ENCODE measurements around the gene CHD9NB.
A peak's percentile ranks its signal among the peaks of the same experiment; 100 is the strongest.

The CHD9NB gene

GRCh38 chr16:53089434-53090285 lies 37.0 kb upstream of the CHD9NB start:
- peak; percentile 71 for DNase-seq (ENCODE audit: low read depth, low spot score)
- H3K9me3 ChIP-seq (ENCODE audit: insufficient read depth, low read length): no peaks in the 10 kb centered on the region
- H3K4me3 ChIP-seq (ENCODE audit: insufficient read length, low read depth): no peak overlapping the region
- H3K4me1 ChIP-seq (ENCODE audit: insufficient read depth, insufficient read length): peaks cover 23% of the 10 kb centered on the region
- H3K36me3 ChIP-seq (ENCODE audit: insufficient read depth, insufficient read length, low read length): peaks cover 6% of the 10 kb centered on the region
- no peak overlapping the region for H3K9ac ChIP-seq (ENCODE audit: insufficient read length, low read depth)
- TF ChIP-seq SUZ12 (IDR thresholded peaks at IDR 0.05; ENCODE audit: extremely low read depth, insufficient read depth, insufficient read length): no peak
- H3K27me3 ChIP-seq (ENCODE audit: insufficient read depth, insufficient read length): no peaks in the 10 kb centered on the region

GRCh38 chr16:53087101-53087500 lies 34.4 kb upstream of the CHD9NB start:
- Histone ChIP-seq H3K36me3 (ENCODE audit: insufficient read depth, insufficient read length, low read length) (peaks cover 17% of the 10 kb centered on the region), H3K9ac (ENCODE audit: insufficient read length, low read depth) (peak overlapping the region; percentile 23), H3K9me3 (ENCODE audit: insufficient read depth, low read length) (no peaks in the 10 kb centered on the region), H3K4me3 (ENCODE audit: insufficient read length, low read depth) (no peak overlapping the region), H3K27me3 (ENCODE audit: insufficient read depth, insufficient read length) (no peaks in the 10 kb centered on the region), H3K4me1 (ENCODE audit: insufficient read depth, insufficient read length) (peaks cover 20% of the 10 kb centered on the region)
- no peak for DNase-seq (ENCODE audit: low read depth, low spot score)
- TF ChIP-seq ZNF274 (IDR thresholded peaks at IDR 0.05; ENCODE audit: low read depth, low read length) (no peak), SUZ12 (IDR thresholded peaks at IDR 0.05; ENCODE audit: extremely low read depth, insufficient read depth, insufficient read length) (no peak)

GRCh38 chr16:53085931-53086421 lies 33.3 kb upstream of the CHD9NB start:
- Histone ChIP-seq H3K27me3 (ENCODE audit: insufficient read depth, insufficient read length) (no peaks in the 10 kb centered on the region), H3K9ac (ENCODE audit: insufficient read length, low read depth) (no peak overlapping the region), H3K36me3 (ENCODE audit: insufficient read depth, insufficient read length, low read length) (peaks cover 17% of the 10 kb centered on the region), H3K9me3 (ENCODE audit: insufficient read depth, low read length) (no peaks in the 10 kb centered on the region), H3K4me3 (ENCODE audit: insufficient read length, low read depth) (no peak overlapping the region), H3K4me1 (ENCODE audit: insufficient read depth, insufficient read length) (peaks cover 24% of the 10 kb centered on the region)
- TF ChIP-seq SUZ12 (IDR thresholded peaks at IDR 0.05; ENCODE audit: extremely low read depth, insufficient read depth, insufficient read length): no peak
- TF ChIP-seq ZNF274 (IDR thresholded peaks at IDR 0.05; ENCODE audit: low read depth, low read length): no peak
- no peak for TF ChIP-seq YY1 (IDR thresholded peaks at IDR 0.05; ENCODE audit: insufficient read depth, insufficient read length)
- no peak for DNase-seq (ENCODE audit: low read depth, low spot score)

- H3K36me3 ChIP-seq (ENCODE audit: insufficient read depth, insufficient read length, low read length): peaks cover 17% of the 10 kb centered on the region
- no peak for DNase-seq (ENCODE audit: low read depth, low spot score)
- H3K9me3 ChIP-seq (ENCODE audit: insufficient read depth, low read length): no peaks in the 10 kb centered on the region
- no peaks in the 10 kb centered on the region for H3K27me3 ChIP-seq (ENCODE audit: insufficient read depth, insufficient read length)
- H3K9ac ChIP-seq (ENCODE audit: insufficient read length, low read depth): no peak overlapping the region
- TF ChIP-seq ZNF274 (IDR thresholded peaks at IDR 0.05; ENCODE audit: low read depth, low read length): no peak
- H3K4me1 ChIP-seq (ENCODE audit: insufficient read depth, insufficient read length): peaks cover 24% of the 10 kb centered on the region
- no peak overlapping the region for H3K4me3 ChIP-seq (ENCODE audit: insufficient read length, low read depth)
Observed at GRCh38 chr16:53085369-53085843, 32.7 kb upstream of the CHD9NB start.

GRCh38 chr16:53084746-53085334 lies 32.1 kb upstream of the CHD9NB start:
- no peak for DNase-seq (ENCODE audit: low read depth, low spot score)

GRCh38 chr16:53084141-53084541 lies 31.4 kb upstream of the CHD9NB start:
- no peaks in the 10 kb centered on the region for H3K9me3 ChIP-seq (ENCODE audit: insufficient read depth, low read length)
- H3K36me3 ChIP-seq (ENCODE audit: insufficient read depth, insufficient read length, low read length): peaks cover 17% of the 10 kb centered on the region
- peaks cover 18% of the 10 kb centered on the region for H3K4me1 ChIP-seq (ENCODE audit: insufficient read depth, insufficient read length)
- H3K9ac ChIP-seq (ENCODE audit: insufficient read length, low read depth): no peak overlapping the region
- TF ChIP-seq SUZ12 (IDR thresholded peaks at IDR 0.05; ENCODE audit: extremely low read depth, insufficient read depth, insufficient read length) (no peak), YY1 (IDR thresholded peaks at IDR 0.05; ENCODE audit: insufficient read depth, insufficient read length) (no peak), ZNF274 (IDR thresholded peaks at IDR 0.05; ENCODE audit: low read depth, low read length) (no peak)
- no peak overlapping the region for H3K4me3 ChIP-seq (ENCODE audit: insufficient read length, low read depth)
- no peak for DNase-seq (ENCODE audit: low read depth, low spot score)
- no peaks in the 10 kb centered on the region for H3K27me3 ChIP-seq (ENCODE audit: insufficient read depth, insufficient read length)

More at GRCh38 chr16:53084746-53085334, 32.1 kb upstream of the CHD9NB start:
- Histone ChIP-seq H3K4me1 (ENCODE audit: insufficient read depth, insufficient read length) (peaks cover 22% of the 10 kb centered on the region), H3K27me3 (ENCODE audit: insufficient read depth, insufficient read length) (no peaks in the 10 kb centered on the region), H3K9ac (ENCODE audit: insufficient read length, low read depth) (no peak overlapping the region), H3K4me3 (ENCODE audit: insufficient read length, low read depth) (no peak overlapping the region), H3K36me3 (ENCODE audit: insufficient read depth, insufficient read length, low read length) (peaks cover 17% of the 10 kb centered on the region), H3K9me3 (ENCODE audit: insufficient read depth, low read length) (no peaks in the 10 kb centered on the region)
- TF ChIP-seq ZNF274 (IDR thresholded peaks at IDR 0.05; ENCODE audit: low read depth, low read length) (no peak), YY1 (IDR thresholded peaks at IDR 0.05; ENCODE audit: insufficient read depth, insufficient read length) (no peak), SUZ12 (IDR thresholded peaks at IDR 0.05; ENCODE audit: extremely low read depth, insufficient read depth, insufficient read length) (no peak)

- H3K4me3 ChIP-seq (ENCODE audit: insufficient read length, low read depth): no peak overlapping the region
- TF ChIP-seq ZNF274 (IDR thresholded peaks at IDR 0.05; ENCODE audit: low read depth, low read length) (no peak), YY1 (IDR thresholded peaks at IDR 0.05; ENCODE audit: insufficient read depth, insufficient read length) (no peak), SUZ12 (IDR thresholded peaks at IDR 0.05; ENCODE audit: extremely low read depth, insufficient read depth, insufficient read length) (no peak)
- H3K9me3 ChIP-seq (ENCODE audit: insufficient read depth, low read length): no peaks in the 10 kb centered on the region
- no peak overlapping the region for H3K9ac ChIP-seq (ENCODE audit: insufficient read length, low read depth)
- H3K4me1 ChIP-seq (ENCODE audit: insufficient read depth, insufficient read length): peaks cover 20% of the 10 kb centered on the region
- DNase-seq (ENCODE audit: low read depth, low spot score): no peak
- no peaks in the 10 kb centered on the region for H3K27me3 ChIP-seq (ENCODE audit: insufficient read depth, insufficient read length)
- peaks cover 17% of the 10 kb centered on the region for H3K36me3 ChIP-seq (ENCODE audit: insufficient read depth, insufficient read length, low read length)
Observed at GRCh38 chr16:53083119-53083518, 30.4 kb upstream of the CHD9NB start.

All from NT2/D1 (cell line).